WTC11 (cell line): ENCODE measurements around the gene PMEPA1. TPM values are rescaled to one million over a fixed set of nuclear protein-coding genes. Genes with fewer than 3 reads are reported as not detected.

Source experiments
- ATAC-seq: fragments of 200-7000 bp; cut with Tn5 transposase; 2 replicates; pipeline ENCODE4 v1.10.0; 2021; ENCODE audit warnings: mild to moderate bottlenecking, moderate library complexity
- CTCF ChIA-PET: fragments of 300-600 bp; sonication (Branson Sonifier 250); formaldehyde crosslinking; loops from one replicate; lab custom pipeline; 2021; ENCODE audit warnings: antibody characterized with exemption; lab: Charles Lee
- POLR2A ChIA-PET: fragments of 350-600 bp; sonication (Branson Sonifier 250); formaldehyde crosslinking; loops from one replicate; lab custom pipeline; 2021; ENCODE audit warnings: antibody characterized with exemption; lab: Charles Lee
- DNase-seq: peaks from one replicate; pipeline ENCODE4 v3.0.0; 2021; ENCODE audit warnings: low spot score
- H3K27ac Mint-ChIP-seq: 2 replicates; pipeline ENCODE4 v1.8.0; 2021; ENCODE audit warnings: mixed read lengths
- H3K27me3 Mint-ChIP-seq: 2 replicates; pipeline ENCODE4 v1.8.0; 2021; ENCODE audit warnings: low read depth, mild to moderate bottlenecking, moderate library complexity, mixed read lengths
- H3K36me3 Mint-ChIP-seq: 2 replicates; pipeline ENCODE4 v1.8.0; 2021; ENCODE audit warnings: mixed read lengths
- H3K4me1 Mint-ChIP-seq: 2 replicates; pipeline ENCODE4 v1.8.0; 2022; ENCODE audit warnings: mixed read lengths
- H3K4me3 Mint-ChIP-seq: 2 replicates; pipeline ENCODE4 v1.8.0; 2021; ENCODE audit warnings: mild to moderate bottlenecking, moderate library complexity, mixed read lengths
- H3K9me3 Mint-ChIP-seq: 2 replicates; pipeline ENCODE4 v1.8.0; 2021; ENCODE audit warnings: mixed read lengths
- ATF1 ChIP-seq: sonication (generic); formaldehyde crosslinking; IDR thresholded peaks from 2 replicates; pipeline ENCODE4 v1.8.1; 2023; ENCODE audit warnings: mild to moderate bottlenecking, moderate library complexity, missing genetic modification reagents
- CBFB ChIP-seq: sonication (generic); formaldehyde crosslinking; IDR thresholded peaks from 2 replicates; pipeline ENCODE4 v1.8.1; 2022; ENCODE audit warnings: mild to moderate bottlenecking, low read depth, missing genetic modification reagents
- ESRRA ChIP-seq: sonication (generic); formaldehyde crosslinking; IDR thresholded peaks from 2 replicates; pipeline ENCODE4 v1.8.1; 2022; ENCODE audit warnings: mild to moderate bottlenecking, missing genetic modification reagents, borderline replicate concordance
- ETV6 ChIP-seq: sonication (generic); formaldehyde crosslinking; IDR thresholded peaks from 2 replicates; pipeline ENCODE4 v1.8.1; 2022; ENCODE audit warnings: mild to moderate bottlenecking, missing genetic modification reagents
- HMGA2 ChIP-seq: fragments of 250-450 bp; sonication (Bioruptor Pico); IDR thresholded peaks from 2 replicates; pipeline ENCODE4 v1.4.0; 2021; ENCODE audit warnings: mild to moderate bottlenecking, moderate library complexity
- MXD4 ChIP-seq: fragments of 250-450 bp; sonication (Bioruptor Pico); IDR thresholded peaks from 2 replicates; pipeline ENCODE4 v1.8.0; 2021; ENCODE audit warnings: mild to moderate bottlenecking, moderate library complexity, borderline replicate concordance
- NR2C2 ChIP-seq: sonication (generic); formaldehyde crosslinking; IDR thresholded peaks from 2 replicates; pipeline ENCODE4 v1.8.0; 2022; ENCODE audit warnings: mild to moderate bottlenecking, missing genetic modification reagents
- NR3C1 ChIP-seq: sonication (generic); formaldehyde crosslinking; conservative IDR thresholded peaks from 2 replicates; pipeline ENCODE4 v1.8.1; 2023; ENCODE audit warnings: low read depth, mild to moderate bottlenecking, missing genetic modification reagents
- SP1 ChIP-seq: sonication (generic); formaldehyde crosslinking; conservative IDR thresholded peaks from 2 replicates; pipeline ENCODE4 v1.8.1; 2022; ENCODE audit warnings: missing genetic modification reagents
- TCF7 ChIP-seq: sonication (generic); formaldehyde crosslinking; IDR thresholded peaks from 2 replicates; pipeline ENCODE4 v1.8.0; 2022; ENCODE audit warnings: mild to moderate bottlenecking, low read depth, missing genetic modification reagents, moderate library complexity
- ZBTB21 ChIP-seq: sonication (generic); formaldehyde crosslinking; IDR thresholded peaks from 2 replicates; pipeline ENCODE4 v1.8.1; 2023; ENCODE audit warnings: mild to moderate bottlenecking, missing genetic modification reagents, borderline replicate concordance
- ZNF232 ChIP-seq: sonication (generic); formaldehyde crosslinking; IDR thresholded peaks from 2 replicates; pipeline ENCODE4 v1.8.0; 2022; ENCODE audit warnings: mild to moderate bottlenecking, missing genetic modification reagents
- ZNF416 ChIP-seq: fragments of 250-450 bp; sonication (Bioruptor Pico); IDR thresholded peaks from 2 replicates; pipeline ENCODE4 v1.9.0; 2021; ENCODE audit warnings: mild to moderate bottlenecking, inconsistent platforms
- total RNA-seq: library from RNA; stranded (reverse); gene quantifications from 3 replicates; pipeline ENCODE4 v1.2.3, GENCODE V29; 2021
- TF ChIP-seq, protein P1 (sequence below): sonication (generic); formaldehyde crosslinking; IDR thresholded peaks from 2 replicates; pipeline ENCODE4 v1.8.1; 2022; ENCODE audit warnings: mild to moderate bottlenecking, moderate library complexity, missing genetic modification reagents
- TF ChIP-seq, protein P2 (sequence below): sonication (generic); formaldehyde crosslinking; IDR thresholded peaks from 2 replicates; pipeline ENCODE4 v1.8.0; 2022; ENCODE audit warnings: missing genetic modification reagents
- TF ChIP-seq, protein P3 (sequence below): sonication (generic); formaldehyde crosslinking; IDR thresholded peaks from 2 replicates; pipeline ENCODE4 v1.8.0; 2022; ENCODE audit warnings: mild to moderate bottlenecking, missing genetic modification reagents
- TF ChIP-seq, protein P4 (sequence below): sonication (generic); formaldehyde crosslinking; IDR thresholded peaks from 2 replicates; pipeline ENCODE4 v1.8.0; 2023; ENCODE audit warnings: mild to moderate bottlenecking, missing genetic modification reagents
- TF ChIP-seq, protein P5 (sequence below): sonication (generic); formaldehyde crosslinking; IDR thresholded peaks from 2 replicates; pipeline ENCODE4 v1.8.1; 2022; ENCODE audit warnings: mild to moderate bottlenecking, missing genetic modification reagents, moderate library complexity, borderline replicate concordance
- TF ChIP-seq, protein P6 (sequence below): sonication (generic); formaldehyde crosslinking; IDR thresholded peaks from 2 replicates; pipeline ENCODE4 v1.8.1; 2023; ENCODE audit warnings: mild to moderate bottlenecking, missing genetic modification reagents, moderate library complexity
- TF ChIP-seq, protein P7 (sequence below): fragments of 250-450 bp; sonication (Bioruptor Pico); IDR thresholded peaks from 2 replicates; pipeline ENCODE4 v1.9.0; 2021; ENCODE audit warnings: mild to moderate bottlenecking

Gene PMEPA1
- total RNA-seq, 1 experiment from 2014 or later: 40.6 TPM

DNA sequence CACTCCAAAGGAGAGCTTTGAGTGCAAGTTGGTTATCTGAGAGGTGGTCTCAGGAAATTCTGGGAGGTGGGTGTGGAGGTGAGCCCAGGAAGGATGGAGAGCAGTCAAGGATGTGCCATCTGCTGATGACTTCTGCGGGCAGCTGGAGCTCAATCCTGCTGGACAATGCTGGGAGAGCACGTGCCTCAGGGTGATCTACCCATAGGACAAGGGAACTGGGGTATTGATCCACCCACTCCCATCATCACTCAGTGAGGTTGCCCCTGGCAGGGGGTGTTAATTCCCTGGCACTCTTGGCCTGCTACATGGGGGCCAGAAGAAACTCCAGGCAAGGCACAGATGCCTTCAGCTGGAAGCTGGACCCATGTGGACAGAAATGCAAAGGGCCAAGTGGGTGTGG is 82.5 kb downstream of the PMEPA1 start:
- H3K9me3 Mint-ChIP-seq: peaks cover 39% of the 10 kb centered on the region
- peaks cover 9% of the 10 kb centered on the region for H3K4me1 Mint-ChIP-seq
- H3K36me3 Mint-ChIP-seq: peaks cover 16% of the 10 kb centered on the region
- no peak overlapping the region for H3K27ac Mint-ChIP-seq
- ATAC-seq (no peak), DNase-seq (no peak)
- TF ChIP-seq ZBTB21 (CRISPR knock-in tag): no peak
- TF ChIP-seq, protein P1, sequence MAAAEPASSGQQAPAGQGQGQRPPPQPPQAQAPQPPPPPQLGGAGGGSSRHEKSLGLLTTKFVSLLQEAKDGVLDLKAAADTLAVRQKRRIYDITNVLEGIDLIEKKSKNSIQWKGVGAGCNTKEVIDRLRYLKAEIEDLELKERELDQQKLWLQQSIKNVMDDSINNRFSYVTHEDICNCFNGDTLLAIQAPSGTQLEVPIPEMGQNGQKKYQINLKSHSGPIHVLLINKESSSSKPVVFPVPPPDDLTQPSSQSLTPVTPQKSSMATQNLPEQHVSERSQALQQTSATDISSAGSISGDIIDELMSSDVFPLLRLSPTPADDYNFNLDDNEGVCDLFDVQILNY (CRISPR knock-in tag): no peak
- TF ChIP-seq, protein P2, sequence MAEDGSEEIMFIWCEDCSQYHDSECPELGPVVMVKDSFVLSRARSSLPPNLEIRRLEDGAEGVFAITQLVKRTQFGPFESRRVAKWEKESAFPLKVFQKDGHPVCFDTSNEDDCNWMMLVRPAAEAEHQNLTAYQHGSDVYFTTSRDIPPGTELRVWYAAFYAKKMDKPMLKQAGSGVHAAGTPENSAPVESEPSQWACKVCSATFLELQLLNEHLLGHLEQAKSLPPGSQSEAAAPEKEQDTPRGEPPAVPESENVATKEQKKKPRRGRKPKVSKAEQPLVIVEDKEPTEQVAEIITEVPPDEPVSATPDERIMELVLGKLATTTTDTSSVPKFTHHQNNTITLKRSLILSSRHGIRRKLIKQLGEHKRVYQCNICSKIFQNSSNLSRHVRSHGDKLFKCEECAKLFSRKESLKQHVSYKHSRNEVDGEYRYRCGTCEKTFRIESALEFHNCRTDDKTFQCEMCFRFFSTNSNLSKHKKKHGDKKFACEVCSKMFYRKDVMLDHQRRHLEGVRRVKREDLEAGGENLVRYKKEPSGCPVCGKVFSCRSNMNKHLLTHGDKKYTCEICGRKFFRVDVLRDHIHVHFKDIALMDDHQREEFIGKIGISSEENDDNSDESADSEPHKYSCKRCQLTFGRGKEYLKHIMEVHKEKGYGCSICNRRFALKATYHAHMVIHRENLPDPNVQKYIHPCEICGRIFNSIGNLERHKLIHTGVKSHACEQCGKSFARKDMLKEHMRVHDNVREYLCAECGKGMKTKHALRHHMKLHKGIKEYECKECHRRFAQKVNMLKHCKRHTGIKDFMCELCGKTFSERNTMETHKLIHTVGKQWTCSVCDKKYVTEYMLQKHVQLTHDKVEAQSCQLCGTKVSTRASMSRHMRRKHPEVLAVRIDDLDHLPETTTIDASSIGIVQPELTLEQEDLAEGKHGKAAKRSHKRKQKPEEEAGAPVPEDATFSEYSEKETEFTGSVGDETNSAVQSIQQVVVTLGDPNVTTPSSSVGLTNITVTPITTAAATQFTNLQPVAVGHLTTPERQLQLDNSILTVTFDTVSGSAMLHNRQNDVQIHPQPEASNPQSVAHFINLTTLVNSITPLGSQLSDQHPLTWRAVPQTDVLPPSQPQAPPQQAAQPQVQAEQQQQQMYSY (CRISPR knock-in tag): no peak
- TF ChIP-seq, protein P3, sequence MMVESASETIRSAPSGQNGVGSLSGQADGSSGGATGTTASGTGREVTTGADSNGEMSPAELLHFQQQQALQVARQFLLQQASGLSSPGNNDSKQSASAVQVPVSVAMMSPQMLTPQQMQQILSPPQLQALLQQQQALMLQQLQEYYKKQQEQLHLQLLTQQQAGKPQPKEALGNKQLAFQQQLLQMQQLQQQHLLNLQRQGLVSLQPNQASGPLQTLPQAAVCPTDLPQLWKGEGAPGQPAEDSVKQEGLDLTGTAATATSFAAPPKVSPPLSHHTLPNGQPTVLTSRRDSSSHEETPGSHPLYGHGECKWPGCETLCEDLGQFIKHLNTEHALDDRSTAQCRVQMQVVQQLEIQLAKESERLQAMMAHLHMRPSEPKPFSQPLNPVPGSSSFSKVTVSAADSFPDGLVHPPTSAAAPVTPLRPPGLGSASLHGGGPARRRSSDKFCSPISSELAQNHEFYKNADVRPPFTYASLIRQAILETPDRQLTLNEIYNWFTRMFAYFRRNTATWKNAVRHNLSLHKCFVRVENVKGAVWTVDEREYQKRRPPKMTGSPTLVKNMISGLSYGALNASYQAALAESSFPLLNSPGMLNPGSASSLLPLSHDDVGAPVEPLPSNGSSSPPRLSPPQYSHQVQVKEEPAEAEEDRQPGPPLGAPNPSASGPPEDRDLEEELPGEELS: no peak
- no peak for TF ChIP-seq NR2C2 (CRISPR knock-in tag)
- TF ChIP-seq, protein P4, sequence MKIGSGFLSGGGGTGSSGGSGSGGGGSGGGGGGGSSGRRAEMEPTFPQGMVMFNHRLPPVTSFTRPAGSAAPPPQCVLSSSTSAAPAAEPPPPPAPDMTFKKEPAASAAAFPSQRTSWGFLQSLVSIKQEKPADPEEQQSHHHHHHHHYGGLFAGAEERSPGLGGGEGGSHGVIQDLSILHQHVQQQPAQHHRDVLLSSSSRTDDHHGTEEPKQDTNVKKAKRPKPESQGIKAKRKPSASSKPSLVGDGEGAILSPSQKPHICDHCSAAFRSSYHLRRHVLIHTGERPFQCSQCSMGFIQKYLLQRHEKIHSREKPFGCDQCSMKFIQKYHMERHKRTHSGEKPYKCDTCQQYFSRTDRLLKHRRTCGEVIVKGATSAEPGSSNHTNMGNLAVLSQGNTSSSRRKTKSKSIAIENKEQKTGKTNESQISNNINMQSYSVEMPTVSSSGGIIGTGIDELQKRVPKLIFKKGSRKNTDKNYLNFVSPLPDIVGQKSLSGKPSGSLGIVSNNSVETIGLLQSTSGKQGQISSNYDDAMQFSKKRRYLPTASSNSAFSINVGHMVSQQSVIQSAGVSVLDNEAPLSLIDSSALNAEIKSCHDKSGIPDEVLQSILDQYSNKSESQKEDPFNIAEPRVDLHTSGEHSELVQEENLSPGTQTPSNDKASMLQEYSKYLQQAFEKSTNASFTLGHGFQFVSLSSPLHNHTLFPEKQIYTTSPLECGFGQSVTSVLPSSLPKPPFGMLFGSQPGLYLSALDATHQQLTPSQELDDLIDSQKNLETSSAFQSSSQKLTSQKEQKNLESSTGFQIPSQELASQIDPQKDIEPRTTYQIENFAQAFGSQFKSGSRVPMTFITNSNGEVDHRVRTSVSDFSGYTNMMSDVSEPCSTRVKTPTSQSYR (CRISPR knock-in tag): no peak
- no peak for TF ChIP-seq ZNF232 (CRISPR knock-in tag)
- TF ChIP-seq SP1 (CRISPR knock-in tag): no peak
- no peak for TF ChIP-seq ATF1 (CRISPR knock-in tag)
- TF ChIP-seq TCF7 (CRISPR knock-in tag): no peak
- no peak for TF ChIP-seq ETV6 (CRISPR knock-in tag)
- TF ChIP-seq, protein P5, sequence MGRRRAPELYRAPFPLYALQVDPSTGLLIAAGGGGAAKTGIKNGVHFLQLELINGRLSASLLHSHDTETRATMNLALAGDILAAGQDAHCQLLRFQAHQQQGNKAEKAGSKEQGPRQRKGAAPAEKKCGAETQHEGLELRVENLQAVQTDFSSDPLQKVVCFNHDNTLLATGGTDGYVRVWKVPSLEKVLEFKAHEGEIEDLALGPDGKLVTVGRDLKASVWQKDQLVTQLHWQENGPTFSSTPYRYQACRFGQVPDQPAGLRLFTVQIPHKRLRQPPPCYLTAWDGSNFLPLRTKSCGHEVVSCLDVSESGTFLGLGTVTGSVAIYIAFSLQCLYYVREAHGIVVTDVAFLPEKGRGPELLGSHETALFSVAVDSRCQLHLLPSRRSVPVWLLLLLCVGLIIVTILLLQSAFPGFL (CRISPR knock-in tag): no peak
- TF ChIP-seq ESRRA (CRISPR knock-in tag): no peak
- no peak overlapping the region for H3K4me3 Mint-ChIP-seq
- peaks cover 4% of the 10 kb centered on the region for H3K27me3 Mint-ChIP-seq
- CTCF ChIA-PET: interaction anchor here (1.0 to 1.4 kb wide), 2 partner anchors 459 to 666 kb away, joined by 3 to 6 read pairs; no protein-coding TSS in a partner anchor
- POLR2A ChIA-PET: no interaction called here

DNA sequence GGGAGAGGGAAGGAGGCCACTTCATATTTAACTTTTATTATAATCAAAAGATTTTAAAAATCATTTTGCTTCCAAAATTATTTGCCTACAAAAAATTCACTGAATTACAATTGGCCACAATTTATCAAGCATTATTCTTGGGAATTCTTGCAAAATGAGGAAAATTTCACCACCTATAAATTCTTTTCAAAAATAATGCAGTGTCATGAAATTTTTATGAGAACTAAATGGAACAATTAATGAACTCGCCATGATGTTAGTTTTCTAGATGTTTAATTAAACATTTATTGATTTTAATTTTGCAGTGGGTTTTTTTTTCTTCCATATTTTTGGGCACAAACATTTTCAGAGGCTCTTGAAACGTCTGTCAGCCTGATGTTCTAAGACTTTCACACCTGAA is 83.8 kb downstream of the PMEPA1 start:
- POLR2A ChIA-PET: no interaction called here
- H3K27ac Mint-ChIP-seq: no peak overlapping the region
- CTCF ChIA-PET: interaction anchor here (1.4 kb wide), 1 partner anchor 461 kb away, joined by 6 read pairs; no protein-coding TSS in a partner anchor

More for the DNA sequence above, 83.8 kb downstream of the PMEPA1 start:
- Mint-ChIP-seq H3K9me3 (peaks cover 39% of the 10 kb centered on the region), H3K4me3 (no peak overlapping the region), H3K36me3 (peaks cover 16% of the 10 kb centered on the region), H3K4me1 (peaks cover 9% of the 10 kb centered on the region), H3K27me3 (peaks cover 4% of the 10 kb centered on the region)
- DNase-seq (no peak), ATAC-seq (no peak)
- TF ChIP-seq, protein P6, sequence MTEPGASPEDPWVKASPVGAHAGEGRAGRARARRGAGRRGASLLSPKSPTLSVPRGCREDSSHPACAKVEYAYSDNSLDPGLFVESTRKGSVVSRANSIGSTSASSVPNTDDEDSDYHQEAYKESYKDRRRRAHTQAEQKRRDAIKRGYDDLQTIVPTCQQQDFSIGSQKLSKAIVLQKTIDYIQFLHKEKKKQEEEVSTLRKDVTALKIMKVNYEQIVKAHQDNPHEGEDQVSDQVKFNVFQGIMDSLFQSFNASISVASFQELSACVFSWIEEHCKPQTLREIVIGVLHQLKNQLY (CRISPR knock-in tag): no peak
- TF ChIP-seq, protein P7, sequence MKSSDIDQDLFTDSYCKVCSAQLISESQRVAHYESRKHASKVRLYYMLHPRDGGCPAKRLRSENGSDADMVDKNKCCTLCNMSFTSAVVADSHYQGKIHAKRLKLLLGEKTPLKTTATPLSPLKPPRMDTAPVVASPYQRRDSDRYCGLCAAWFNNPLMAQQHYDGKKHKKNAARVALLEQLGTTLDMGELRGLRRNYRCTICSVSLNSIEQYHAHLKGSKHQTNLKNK (CRISPR knock-in tag): no peak
- TF ChIP-seq NR3C1 (no peak), ZNF416 (CRISPR knock-in tag) (no peak), MXD4 (CRISPR knock-in tag) (no peak), HMGA2 (CRISPR knock-in tag) (no peak), CBFB (CRISPR knock-in tag) (no peak)
